GM19372 (cell line): ENCODE measurements around the gene SCLT1.

Experiments used
- ATAC-seq: cut with Tn5 transposase; IDR thresholded peaks from one replicate; pipeline ENCODE4 v1.9.1; 2021; ENCODE audit warnings: mild to moderate bottlenecking, low read depth, moderate library complexity; ENCODE audit not compliant: unreplicated experiment

Gene SCLT1

DNA sequence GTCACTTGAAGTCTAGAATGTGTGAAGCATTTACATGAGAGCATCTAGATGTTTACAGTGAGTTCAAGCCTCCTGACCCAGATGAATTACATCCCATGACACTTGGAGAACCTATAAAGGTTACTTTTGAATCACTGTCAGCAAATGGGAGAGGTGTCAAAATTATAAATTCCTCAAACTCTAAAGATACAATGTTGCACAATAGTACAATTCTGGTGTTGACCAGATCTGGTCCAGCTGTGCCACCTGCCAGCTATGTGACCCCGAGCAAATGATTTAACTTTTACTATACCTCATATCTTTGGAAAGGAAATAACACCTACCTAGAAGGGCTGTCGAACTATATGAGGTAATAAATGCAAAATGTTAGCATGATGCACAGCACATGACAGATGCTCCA lies 214.1 kb downstream of the SCLT1 start:
- ATAC-seq = no peak

DNA sequence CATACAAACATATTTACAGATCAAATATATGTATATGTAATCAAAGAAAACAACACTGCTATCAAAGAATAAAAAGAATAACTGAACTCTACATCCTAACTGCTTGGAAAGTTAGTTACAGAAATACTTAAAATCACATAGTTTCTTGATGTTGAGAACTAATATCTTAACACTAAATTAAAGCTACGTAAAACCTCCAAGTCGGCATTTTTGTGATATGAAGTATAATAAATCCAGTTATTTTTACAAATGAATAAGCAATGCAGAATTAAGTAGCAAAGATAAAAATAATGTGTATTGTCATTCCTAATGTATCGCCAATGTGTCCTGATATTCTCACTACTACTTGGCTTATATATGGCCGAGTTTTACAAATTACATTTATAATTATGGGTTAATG lies 215.4 kb downstream of the SCLT1 start:
- no peak for ATAC-seq

GRCh38 chr4:128876200-128876599 lies 217.1 kb downstream of the SCLT1 start:
- no peak for ATAC-seq

GRCh38 chr4:128871948-128872347 lies 221.4 kb downstream of the SCLT1 start:
- ATAC-seq = no peak

GRCh38 chr4:128869776-128870509 lies 223.4 kb downstream of the SCLT1 start:
- no peak for ATAC-seq

DNA sequence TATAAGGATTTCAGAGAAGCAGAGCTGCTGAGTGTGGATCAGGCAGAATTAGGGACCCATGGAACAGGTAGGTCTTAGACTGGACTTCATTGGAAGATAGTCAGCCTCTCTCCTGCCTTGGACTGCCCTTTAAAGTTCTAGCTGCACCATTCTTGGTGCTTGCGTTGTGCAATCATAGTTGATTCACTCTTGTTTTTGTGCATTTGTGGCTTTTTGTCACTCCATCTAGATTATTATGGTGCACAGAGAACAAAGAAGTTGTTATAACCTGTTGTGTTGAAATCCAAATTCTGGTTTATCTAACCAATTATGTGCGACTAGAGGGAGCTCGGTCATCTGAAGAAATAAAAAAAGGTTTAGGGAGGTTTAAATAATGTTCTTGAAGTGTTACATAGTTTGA lies 224.6 kb downstream of the SCLT1 start:
- ATAC-seq = no peak

DNA sequence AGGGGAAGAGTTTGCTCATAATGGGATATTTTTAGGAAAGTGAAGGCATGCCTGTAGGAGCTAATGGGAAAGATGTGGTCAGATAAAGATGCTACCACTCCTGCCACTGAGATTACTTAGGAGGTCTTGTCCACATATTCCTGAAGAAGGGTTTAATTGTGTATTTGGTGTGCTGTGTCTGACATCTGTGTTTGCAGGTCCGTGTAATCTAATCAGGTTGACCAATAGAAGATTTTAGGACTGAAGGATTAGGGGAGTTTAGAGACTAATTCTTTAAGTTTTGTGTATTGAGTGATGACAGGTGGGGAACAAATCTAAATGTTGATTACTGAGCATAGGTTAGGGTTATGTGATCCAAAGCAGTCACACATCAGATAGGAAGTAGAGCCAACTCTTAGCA lies 226.6 kb downstream of the SCLT1 start:
- no peak for ATAC-seq

DNA sequence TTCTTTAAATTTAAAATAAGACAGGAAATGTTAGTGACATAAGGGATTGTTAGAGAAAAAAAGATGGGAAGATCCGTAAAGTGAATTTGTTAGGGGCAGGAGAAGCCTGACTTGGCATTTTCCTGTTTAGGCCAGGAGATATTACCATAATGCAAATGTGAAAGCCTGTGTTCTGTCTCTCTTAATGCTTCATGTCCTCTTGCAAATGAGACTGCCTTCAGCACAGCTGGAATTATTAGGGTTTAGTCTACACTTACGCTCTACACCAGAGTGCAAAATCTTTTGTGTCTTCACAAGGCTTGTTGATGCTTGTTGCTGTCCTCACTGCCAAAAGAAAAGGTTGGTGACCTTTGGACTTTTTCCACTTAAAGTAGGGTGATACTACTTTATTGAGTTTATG lies 227.1 kb downstream of the SCLT1 start:
- ATAC-seq = no peak

GRCh38 chr4:128865132-128865531 lies 228.2 kb downstream of the SCLT1 start:
- ATAC-seq = no peak

DNA sequence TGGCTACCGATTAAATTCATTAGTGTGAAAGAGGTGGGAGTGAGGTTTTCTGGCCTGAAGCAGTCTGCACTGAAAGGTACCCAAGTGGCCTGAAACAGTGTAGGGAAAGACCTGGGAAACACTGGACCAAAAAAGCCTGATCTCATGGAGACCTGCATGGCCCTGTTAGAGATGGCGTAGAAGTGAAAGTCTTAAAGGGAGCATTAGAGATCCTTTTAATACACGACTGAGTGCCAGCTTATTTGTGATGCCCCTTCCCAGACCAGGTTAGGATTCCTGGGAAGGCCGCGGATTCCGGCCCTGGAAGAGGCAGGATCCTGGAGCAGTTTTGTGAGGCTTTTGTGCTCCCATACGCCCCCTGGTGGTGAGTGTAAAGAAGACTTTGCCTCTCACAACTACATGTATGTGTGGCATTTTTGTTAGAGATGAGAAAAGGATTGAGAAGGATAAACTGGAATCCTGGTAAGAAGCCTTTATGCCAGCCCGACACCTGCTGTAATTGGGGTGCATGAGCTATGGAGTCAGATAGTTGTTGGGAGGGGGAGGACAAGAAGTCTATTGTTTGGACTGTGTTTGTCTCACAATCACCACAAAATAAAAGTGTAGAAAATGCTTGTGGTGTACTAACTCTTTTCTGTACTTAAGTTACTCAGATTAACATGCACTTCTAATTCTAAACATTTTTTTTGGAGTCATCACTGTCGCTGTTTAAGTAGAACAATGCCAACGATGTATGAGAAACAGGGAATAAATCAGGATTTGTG lies 229.8 kb downstream of the SCLT1 start:
- no peak for ATAC-seq

DNA sequence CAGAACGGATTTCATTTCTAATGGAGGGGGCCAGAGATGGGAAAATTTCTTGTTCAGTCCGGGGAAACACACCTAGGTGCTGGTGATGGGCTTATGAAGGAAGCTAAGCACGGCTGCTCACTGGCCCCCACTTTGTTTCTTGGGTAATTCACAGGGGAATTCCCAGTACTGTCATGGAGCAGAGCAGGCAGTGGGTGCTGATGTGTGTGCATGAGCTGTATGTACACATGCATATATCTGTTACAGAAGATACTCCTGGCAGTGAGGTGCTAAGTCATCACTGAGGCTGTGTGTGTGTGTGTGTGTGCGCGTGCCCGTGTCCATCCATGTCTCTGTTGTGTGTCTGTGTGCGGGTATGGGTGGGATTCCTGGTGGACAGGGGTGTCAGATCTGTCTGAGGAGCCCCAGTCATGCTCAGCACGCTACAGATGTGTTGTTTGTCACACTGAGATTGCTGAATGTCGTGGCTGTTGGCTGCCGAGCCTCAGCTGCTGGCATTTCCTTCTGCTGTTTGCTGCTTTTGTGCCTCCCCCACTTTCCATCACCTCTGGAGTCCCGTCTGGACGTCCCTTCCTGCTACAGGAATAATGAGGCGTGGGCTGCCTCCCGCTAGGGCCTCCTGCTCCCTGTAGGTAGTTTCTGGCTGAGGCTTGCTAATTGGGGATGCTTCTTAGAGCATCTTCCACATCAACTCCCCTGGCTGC lies 230.6 kb downstream of the SCLT1 start:
- peak; percentile 55 for ATAC-seq

GRCh38 chr4:128861856-128862518 lies 231.4 kb downstream of the SCLT1 start:
- peak; percentile 9 for ATAC-seq

DNA sequence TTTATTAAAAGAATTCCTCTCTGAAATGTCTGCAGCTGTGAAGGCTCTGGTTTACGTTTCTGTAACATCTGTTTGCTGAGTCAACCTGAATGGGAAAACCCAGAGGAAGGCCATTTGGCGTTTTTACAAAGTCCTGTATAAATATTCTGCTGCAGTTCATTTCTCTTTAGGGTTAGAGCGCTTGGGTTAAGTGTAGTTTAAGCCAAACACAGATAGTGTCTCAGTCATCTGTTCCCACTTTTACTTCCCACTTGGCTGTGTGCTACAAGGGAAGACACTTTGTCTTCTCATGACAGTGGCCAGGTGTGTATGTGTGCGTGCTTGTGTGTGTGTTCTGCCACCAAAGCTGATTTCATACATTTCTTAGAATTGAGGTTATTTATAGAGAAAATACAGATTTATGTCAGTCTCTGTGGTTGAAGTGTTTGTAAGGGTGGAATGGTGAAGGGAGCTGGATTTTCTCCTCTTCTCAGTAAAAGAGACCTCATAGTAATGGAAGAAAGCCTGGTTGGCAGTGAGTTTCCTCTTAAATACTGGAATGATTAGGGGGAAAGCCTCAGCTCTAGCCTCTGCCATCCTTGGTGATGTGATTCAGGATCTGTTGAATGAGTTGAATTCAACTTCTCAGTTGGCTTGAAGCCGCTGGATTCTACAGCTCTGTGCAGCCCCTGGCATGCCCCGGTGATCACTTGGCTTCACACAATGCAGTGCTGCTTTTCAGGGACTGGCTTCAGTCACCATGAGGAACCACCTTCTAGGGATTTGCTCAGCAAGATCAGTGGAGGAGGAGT lies 233.3 kb downstream of the SCLT1 start:
- no peak for ATAC-seq

DNA sequence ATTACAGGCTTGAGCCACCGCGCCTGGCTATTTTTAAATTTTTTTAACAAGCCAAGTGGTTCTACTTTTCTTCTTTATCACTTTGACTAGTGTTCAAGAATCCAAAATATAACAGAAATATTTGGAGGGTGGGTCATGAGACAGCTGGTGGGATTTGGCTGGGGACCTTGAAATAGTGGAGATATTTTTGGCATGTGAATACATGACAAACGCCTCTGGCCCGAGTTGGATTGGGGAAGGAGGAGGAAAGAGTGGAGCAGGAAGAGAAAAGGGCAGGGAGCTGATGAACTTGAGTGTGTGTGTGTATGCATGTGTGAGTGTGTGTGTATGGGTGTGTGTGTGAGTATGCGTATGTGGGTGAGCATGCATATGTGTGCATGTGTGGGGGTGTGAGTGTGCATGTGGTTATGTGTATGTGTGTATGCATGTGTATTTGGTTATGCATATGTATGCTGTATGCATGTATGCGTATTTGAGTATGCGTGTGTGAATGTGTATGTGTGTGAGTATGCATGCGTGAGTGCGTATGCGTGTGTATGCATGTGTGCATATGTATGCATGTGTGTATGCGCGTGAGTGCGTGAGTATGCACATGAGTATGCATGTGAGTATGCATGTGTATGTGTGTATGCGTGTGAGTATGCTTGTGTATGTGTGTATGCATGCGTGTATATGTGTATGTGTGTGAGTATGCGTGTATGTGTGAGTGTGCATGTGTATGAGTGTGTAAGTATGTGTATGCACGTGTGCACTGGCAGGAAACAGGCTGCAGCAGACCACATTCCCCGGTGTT lies 234.3 kb downstream of the SCLT1 start:
- no peak for ATAC-seq

DNA sequence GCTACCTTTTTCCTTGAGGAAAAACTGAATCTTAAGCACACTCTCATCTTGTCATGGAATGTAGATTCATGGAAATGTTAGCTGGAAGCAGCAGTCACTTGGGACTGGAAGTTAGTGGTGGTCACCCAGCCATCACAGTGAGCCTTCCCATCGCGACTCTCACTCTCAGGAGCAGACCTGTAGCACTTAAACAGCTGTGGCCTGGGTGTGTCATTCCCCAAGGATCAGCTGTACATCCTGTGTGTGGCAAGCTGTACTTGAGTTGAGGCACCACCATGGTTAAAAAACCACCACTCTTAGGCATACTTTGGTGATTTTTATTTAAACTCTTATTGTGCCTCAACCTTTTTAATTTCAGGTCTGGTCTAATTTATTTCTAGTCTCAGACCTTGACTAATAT lies 237.1 kb downstream of the SCLT1 start:
- ATAC-seq = no peak

GRCh38 chr4:128855621-128856020 lies 237.7 kb downstream of the SCLT1 start:
- no peak for ATAC-seq

GRCh38 chr4:128854433-128854832 lies 238.9 kb downstream of the SCLT1 start:
- peak; percentile 62 for ATAC-seq

GRCh38 chr4:128853741-128854140 lies 239.6 kb downstream of the SCLT1 start:
- no peak for ATAC-seq

GRCh38 chr4:128850252-128850651 lies 243.1 kb downstream of the SCLT1 start:
- no peak for ATAC-seq
